Activated T-helper 1 cell treated with anti-CD3 and anti-CD28 coated beads, Interleukin-2, amount 50 U/mL, for 16 hours (primary cell): ENCODE measurements around the gene FNDC3A.

Experiments
- DNase-seq, 2 donors: peaks; one replicate each; pipeline ENCODE4 v3.0.0-alpha.2; 2020; ENCODE audit warnings: low read depth in 1 of 2, low spot score in 1 of 2

FNDC3A gene

DNA sequence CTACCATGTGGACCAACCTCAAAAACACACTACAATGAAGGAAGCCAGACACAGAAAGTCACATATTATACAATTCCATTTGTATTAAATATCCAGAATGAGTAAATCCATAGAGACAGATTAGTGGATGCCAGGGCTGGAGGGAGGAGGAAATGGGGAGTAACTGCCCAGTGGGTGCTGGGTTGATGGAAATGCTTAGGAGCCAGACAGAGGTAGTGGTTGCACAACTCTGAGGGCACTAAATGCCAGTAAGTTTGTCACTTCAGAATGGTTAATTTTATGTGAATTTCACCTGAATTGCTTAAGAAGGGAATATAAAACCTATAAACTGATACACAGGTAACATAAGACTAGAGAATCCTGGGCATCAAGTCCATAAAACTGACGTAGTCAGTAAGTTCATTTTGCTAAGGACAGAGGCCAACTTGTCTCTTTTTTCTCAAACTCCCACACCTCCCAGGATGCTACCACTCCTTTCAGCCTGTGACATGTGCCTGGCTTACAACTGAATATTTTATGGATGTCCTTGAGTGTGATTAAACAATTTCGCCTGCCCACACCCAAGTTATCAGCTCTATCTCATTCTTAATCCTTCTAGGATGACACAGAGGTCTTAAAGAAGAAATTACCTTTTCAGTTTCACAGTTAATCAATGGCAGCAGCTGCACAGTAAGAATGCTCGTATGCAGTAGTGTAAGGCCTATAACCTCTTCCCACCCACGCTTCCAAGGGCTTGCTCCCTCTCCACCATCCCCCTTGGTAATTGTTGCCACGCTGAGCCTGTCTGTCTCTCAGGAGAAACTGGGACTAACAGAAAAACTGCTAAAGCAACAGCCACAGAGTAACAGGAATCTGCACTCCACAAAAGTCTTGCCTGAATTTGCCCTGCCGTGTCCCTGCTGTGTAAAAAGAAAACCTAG, 238.5 kb downstream of the FNDC3A start:
- DNase-seq, result no peak

GRCh38 chr13:49214917-49215376, 239.2 kb downstream of the FNDC3A start:
- DNase-seq, result no peak

GRCh38 chr13:49216334-49216733, 240.6 kb downstream of the FNDC3A start:
- DNase-seq, result no peak

- DNase-seq, result no peak
Measured at GRCh38 chr13:49217962-49218492, 242.3 kb downstream of the FNDC3A start.

- DNase-seq, result no peak
Measured at GRCh38 chr13:49218493-49219051, 242.9 kb downstream of the FNDC3A start.

DNA sequence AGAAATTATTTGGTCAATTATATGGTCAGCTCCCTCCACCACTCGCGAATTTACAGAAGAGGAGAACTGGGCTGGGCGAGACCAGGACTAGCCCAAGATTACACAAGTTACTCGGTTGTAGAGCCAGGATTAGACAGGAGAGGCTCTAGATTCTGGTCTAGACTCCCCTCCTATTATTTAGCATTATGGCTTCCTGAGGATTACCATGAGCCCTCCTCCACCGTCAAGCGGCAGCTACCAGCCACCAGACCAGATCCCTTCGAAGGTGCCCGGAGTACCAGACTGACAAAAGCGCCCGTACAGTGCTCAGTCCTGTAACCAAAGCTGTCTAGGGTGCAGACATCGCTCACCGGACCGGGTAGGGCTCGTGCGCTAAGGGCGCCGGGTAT, 243.9 kb downstream of the FNDC3A start:
- DNase-seq, result no peak

DNA sequence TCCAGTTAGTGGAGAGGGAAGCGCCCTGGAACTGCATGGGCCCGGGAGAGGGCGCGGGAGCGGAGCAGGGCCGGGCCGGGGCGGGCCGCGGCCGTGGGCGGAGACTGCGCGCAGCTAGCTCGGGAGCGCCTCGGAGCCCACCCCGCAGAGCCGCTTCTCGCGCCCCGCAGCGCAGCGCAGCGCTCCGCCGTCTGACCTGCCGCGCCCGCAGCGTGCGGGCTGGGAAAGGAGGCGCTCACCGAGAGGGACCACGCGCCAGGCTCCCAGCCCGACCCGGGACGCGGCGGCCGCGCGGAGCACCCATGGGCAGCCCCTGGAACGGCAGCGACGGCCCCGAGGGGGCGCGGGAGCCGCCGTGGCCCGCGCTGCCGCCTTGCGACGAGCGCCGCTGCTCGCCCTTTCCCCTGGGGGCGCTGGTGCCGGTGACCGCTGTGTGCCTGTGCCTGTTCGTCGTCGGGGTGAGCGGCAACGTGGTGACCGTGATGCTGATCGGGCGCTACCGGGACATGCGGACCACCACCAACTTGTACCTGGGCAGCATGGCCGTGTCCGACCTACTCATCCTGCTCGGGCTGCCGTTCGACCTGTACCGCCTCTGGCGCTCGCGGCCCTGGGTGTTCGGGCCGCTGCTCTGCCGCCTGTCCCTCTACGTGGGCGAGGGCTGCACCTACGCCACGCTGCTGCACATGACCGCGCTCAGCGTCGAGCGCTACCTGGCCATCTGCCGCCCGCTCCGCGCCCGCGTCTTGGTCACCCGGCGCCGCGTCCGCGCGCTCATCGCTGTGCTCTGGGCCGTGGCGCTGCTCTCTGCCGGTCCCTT, 244.5 kb downstream of the FNDC3A start, which contains the start of gene MLNR:
Gene MLNR (plus strand): TSS at position 303 of the 820 bp plus-strand sequence. CDS start 0 bp downstream, at position 303.
- DNase-seq, result peak in 1 of 2 donors; percentile 14

DNA sequence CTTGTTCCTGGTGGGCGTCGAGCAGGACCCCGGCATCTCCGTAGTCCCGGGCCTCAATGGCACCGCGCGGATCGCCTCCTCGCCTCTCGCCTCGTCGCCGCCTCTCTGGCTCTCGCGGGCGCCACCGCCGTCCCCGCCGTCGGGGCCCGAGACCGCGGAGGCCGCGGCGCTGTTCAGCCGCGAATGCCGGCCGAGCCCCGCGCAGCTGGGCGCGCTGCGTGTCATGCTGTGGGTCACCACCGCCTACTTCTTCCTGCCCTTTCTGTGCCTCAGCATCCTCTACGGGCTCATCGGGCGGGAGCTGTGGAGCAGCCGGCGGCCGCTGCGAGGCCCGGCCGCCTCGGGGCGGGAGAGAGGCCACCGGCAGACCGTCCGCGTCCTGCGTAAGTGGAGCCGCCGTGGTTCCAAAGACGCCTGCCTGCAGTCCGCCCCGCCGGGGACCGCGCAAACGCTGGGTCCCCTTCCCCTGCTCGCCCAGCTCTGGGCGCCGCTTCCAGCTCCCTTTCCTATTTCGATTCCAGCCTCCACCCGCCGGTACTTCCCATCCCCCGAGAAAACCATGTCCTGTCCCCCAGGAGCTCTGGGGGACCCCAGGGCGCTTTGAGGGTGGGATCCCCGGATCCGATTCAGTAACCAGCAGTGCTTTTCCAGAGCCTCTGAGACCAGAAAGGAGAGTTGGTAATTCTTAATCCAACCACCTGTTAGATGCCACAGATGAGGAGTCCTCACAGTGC, 245.3 kb downstream of the FNDC3A start:
- DNase-seq, result no peak

- DNase-seq, result no peak
Measured at GRCh38 chr13:49221590-49221965, 245.9 kb downstream of the FNDC3A start.

DNA sequence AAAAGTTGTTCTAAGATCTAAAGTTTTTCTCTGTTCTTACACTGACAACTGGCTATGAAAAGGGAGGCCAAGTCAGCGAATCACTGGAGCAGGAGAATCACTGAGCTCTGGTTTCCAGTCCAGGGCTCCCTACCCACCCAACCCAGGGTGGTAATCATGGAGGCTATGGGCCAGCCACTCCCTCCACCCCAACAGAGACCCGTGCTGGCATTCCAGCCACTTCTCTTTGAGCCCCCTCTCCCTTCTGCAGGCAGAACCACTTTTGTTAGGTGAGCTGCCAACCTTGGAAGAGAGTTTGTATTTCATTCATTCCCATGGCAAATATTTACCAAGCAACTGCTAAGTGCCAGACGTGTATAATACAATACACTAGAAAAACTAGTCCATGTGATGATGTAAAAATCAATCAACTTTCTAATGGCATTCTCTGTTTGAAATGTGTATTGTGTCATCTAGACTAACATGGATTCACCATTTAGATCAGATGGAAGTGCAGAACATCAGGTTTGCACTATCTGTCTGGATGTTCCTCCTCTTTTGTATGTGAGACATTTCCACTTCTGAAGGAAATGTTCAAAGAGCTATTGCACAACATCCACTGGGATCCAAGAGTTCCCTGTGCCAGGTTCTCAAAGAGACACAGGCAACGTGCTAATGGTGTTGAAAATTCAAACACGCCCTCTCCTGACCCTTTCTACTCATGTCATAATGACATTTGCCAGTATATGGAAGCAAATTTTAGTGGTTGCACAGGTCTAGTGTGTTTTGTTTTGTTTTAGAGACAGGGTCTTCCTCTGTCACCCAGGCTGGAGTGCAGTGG, 249.7 kb downstream of the FNDC3A start:
- DNase-seq, result no peak

GRCh38 chr13:49226613-49227012, 250.9 kb downstream of the FNDC3A start:
- DNase-seq, result no peak

GRCh38 chr13:49234741-49235140, 259.0 kb downstream of the FNDC3A start:
- no peak for DNase-seq

GRCh38 chr13:49235856-49236431, 260.2 kb downstream of the FNDC3A start:
- DNase-seq, result no peak

- no peak for DNase-seq
Measured at GRCh38 chr13:49238621-49239020, 262.9 kb downstream of the FNDC3A start.

GRCh38 chr13:49240017-49240416, 264.3 kb downstream of the FNDC3A start:
- no peak for DNase-seq

DNA sequence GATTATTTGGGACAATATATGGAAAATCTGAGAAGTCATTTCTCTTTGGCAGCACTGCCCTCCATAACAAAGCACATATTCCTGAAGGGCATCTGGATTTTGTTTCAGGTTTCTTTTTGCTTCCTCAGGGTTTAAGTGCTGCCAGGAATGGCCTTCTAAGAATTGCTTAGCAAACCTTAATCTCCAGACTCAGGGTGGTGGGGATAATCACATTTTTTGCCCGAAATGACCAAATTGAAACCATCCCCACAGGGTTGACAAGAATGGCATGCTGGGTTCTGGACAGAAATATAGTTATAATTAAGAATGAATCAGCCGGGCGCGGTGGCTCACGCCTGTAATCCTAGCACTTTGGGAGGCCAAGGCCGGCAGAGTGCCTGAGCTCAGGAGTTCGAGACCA, 265.6 kb downstream of the FNDC3A start:
- no peak for DNase-seq

- DNase-seq, result no peak
Measured at GRCh38 chr13:49245101-49245500, 269.4 kb downstream of the FNDC3A start.

- DNase-seq, result no peak
Measured at GRCh38 chr13:49246850-49247642, 271.3 kb downstream of the FNDC3A start.
